GM12801 (cell line): Measurements from ENCODE around the gene LBX2.

Experiments used
- TF ChIP-seq, protein P1 (sequence below): IDR thresholded peaks from one replicate; pipeline ENCODE4 v1.5.1; 2011; ENCODE audit warnings: control low read depth; ENCODE audit not compliant: insufficient read length; ENCODE audit errors: extremely low read depth

Gene LBX2

GRCh38 chr2:74514368-74515270, 15.2 kb upstream of the LBX2 start, which contains the start of gene TLX2:
TSS of gene TLX2 (plus strand) at chr2:74514450. CDS start at chr2:74514807, 357 bp downstream.
- TF ChIP-seq, protein P1, sequence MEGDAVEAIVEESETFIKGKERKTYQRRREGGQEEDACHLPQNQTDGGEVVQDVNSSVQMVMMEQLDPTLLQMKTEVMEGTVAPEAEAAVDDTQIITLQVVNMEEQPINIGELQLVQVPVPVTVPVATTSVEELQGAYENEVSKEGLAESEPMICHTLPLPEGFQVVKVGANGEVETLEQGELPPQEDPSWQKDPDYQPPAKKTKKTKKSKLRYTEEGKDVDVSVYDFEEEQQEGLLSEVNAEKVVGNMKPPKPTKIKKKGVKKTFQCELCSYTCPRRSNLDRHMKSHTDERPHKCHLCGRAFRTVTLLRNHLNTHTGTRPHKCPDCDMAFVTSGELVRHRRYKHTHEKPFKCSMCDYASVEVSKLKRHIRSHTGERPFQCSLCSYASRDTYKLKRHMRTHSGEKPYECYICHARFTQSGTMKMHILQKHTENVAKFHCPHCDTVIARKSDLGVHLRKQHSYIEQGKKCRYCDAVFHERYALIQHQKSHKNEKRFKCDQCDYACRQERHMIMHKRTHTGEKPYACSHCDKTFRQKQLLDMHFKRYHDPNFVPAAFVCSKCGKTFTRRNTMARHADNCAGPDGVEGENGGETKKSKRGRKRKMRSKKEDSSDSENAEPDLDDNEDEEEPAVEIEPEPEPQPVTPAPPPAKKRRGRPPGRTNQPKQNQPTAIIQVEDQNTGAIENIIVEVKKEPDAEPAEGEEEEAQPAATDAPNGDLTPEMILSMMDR = no peak

- TF ChIP-seq, protein P1 = no peak
Observed at GRCh38 chr2:74513605-74514367, 14.4 kb upstream of the LBX2 start.

DNA sequence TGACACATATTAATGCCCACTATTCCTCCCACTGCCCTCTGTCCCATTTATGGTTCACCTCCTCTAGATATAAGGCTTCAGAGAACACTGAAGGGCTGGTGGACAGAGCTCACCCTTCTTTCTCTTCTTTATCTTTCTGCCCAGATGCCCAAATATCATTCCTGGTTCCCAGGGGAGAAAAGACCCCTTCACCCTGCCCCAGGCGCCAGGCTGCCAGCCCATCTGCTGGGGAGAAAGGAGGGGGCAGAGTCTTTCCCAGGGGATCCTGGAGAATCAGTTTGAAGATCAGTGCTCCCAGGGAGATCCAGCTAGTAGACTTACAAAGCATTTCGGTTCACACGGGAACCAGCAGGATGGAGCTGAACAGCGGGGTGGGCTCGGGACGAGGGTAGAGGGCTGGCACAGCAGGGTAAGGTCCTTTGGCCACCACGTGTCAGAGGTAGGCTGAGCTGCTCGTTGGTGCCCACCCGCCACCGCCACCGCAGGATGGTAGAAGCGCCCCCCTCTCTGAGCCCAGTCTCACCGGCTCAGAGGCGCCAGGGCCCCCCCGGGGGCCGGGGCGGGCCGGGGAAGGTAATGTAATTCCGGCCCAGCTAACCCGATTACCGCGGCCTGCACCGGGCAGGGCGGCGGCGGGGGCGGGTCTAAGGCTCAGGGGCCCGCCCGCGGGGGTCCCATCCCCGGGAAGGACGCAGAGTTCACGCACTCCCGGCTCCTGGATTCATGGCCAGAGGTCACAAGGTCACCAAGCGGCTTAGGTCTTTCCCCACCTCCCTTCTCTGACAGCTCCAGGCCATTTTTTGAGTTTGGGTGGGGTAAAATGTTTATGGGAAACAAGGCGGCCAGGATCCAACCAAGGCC, 13.6 kb upstream of the LBX2 start:
- TF ChIP-seq, protein P1 = no peak

DNA sequence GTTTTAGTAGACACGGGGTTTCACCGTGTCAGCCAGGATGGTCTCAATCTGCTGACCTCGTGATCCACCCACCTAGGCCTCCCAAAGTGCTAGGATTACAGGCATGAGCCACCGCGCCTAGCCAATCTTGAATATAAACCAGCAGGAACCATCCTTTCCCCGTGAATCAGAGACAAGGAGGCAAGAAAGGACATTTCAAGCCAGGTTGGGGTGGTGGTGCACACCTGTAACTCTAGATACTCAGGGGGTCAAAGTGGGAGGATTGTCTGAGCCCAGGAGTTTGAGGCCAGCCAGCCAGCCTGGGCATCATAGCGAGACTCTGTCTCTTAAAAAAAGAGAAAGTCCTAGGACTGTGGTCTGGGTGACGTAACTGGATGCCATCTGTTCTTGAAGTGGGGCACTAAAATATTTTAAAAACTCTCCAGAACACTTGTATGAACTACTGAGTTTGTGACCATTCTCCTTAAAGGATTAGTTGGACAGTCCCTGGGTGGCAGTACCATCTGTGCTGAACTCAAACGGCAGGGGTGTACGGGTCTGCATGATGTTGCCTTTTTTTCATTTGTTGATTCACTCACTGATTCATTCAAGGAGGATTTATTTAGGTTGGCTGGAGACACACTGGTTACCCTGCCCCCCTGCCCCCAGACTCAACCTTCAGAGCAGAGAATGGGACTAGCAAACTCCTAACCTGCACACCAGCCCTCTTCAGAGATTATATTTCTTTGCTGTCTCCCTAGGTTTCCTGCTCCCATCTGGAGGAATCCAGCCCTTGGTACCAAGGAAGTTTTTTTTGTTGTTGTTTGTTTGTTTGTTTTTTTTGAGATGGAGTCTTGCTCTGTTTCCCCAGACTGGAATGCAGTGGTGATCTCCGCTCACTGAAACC, 11.9 kb upstream of the LBX2 start:
- TF ChIP-seq, protein P1 = no peak

GRCh38 chr2:74510272-74510671, 10.9 kb upstream of the LBX2 start:
- TF ChIP-seq, protein P1 = no peak

- TF ChIP-seq, protein P1 = no peak
Observed at GRCh38 chr2:74507926-74508520, 8.6 kb upstream of the LBX2 start.
